Liver (tissue), 3 donors: ENCODE data around the gene COL4A3.

ENCODE experiments used
- CTCF ChIP-seq: fragments of 150-350 bp; IDR thresholded peaks from 2 replicates; pipeline ENCODE4 v1.5.1; 2017; ENCODE audit warnings: improper control_type of control experiment, low read depth, low read length; ENCODE audit not compliant: missing input control
- EGR1 ChIP-seq, 2 donors: IDR thresholded peaks; 2 replicates each; pipeline ENCODE4 v1.6.1; 2016 to 2018; ENCODE audit warnings: antibody characterized with exemption in 2 of 2, low read depth in 2 of 2
- GABPA ChIP-seq, 2 donors: IDR thresholded peaks in 1 of 2; conservative IDR thresholded peaks in 1 of 2; 2 replicates each; pipeline ENCODE4 v1.6.1; 2016; ENCODE audit warnings: antibody characterized with exemption in 2 of 2, mild to moderate bottlenecking in 1 of 2, moderate library complexity in 1 of 2
- JUND ChIP-seq, 2 donors: IDR thresholded peaks; 2 replicates each; pipeline ENCODE4 v1.6.1; 2016; ENCODE audit warnings: antibody characterized with exemption in 2 of 2
- MAX ChIP-seq: IDR thresholded peaks from 2 replicates; pipeline ENCODE4 v1.6.1; 2016; ENCODE audit warnings: antibody characterized with exemption
- NR2F2 ChIP-seq: IDR thresholded peaks from 2 replicates; pipeline ENCODE4 v1.6.1; 2016; ENCODE audit warnings: antibody characterized with exemption
- RXRA ChIP-seq, 2 donors: IDR thresholded peaks; 2 replicates each; pipeline ENCODE4 v1.6.1; 2017 to 2018; ENCODE audit warnings: antibody characterized with exemption in 2 of 2, mild to moderate bottlenecking in 1 of 2
- SP1 ChIP-seq: IDR thresholded peaks from 2 replicates; pipeline ENCODE4 v1.6.1; 2018; ENCODE audit warnings: antibody characterized with exemption, mild to moderate bottlenecking
- TAF1 ChIP-seq: conservative IDR thresholded peaks from 2 replicates; pipeline ENCODE4 v1.6.1; 2016; ENCODE audit warnings: antibody characterized with exemption, mild to moderate bottlenecking
- YY1 ChIP-seq: IDR thresholded peaks from 2 replicates; pipeline ENCODE4 v1.6.1; 2016; ENCODE audit warnings: antibody characterized with exemption, mild to moderate bottlenecking
- ZBTB33 ChIP-seq: IDR thresholded peaks from 2 replicates; pipeline ENCODE4 v1.6.1; 2016; ENCODE audit warnings: antibody characterized with exemption
- TF ChIP-seq, protein P1 (sequence below): IDR thresholded peaks from 2 replicates; pipeline ENCODE4 v1.6.1; 2016; ENCODE audit warnings: antibody characterized with exemption
- donor health status: healthy.
- donor health status: healthy.

DNA sequence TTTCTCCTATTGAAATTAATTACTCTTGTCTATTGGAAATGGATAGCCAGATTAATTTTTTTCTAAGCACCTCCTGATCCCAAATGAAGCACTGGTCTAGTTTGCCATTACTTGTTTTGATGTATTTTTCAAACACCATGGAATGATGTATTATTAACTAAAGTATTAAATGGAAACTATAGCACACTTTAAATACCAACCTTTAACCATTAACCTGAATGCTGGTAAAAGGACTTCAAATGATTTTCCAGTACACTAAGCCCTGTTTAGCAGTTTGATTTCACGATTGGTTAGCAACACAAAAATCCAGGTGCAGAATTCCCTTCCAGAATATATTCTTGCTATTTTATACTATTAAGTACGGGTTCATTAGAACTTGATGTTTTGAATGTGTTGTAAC lies 37.3 kb downstream of the COL4A3 start:
- TF ChIP-seq TAF1 (no peak), CTCF (no peak), NR2F2 (no peak), SP1 (no peak), JUND (IDR thresholded peaks at IDR 0.05) (no peak), GABPA (IDR thresholded peaks at IDR 0.05 in 1 of 2, conservative IDR thresholded peaks at IDR 0.05 in 1 of 2) (no peak), ZBTB33 (no peak), EGR1 (IDR thresholded peaks at IDR 0.05; ENCODE audit: low read depth in 2 of 2) (no peak), RXRA (IDR thresholded peaks at IDR 0.05) (no peak), YY1 (no peak), MAX (no peak)
- TF ChIP-seq, protein P1, sequence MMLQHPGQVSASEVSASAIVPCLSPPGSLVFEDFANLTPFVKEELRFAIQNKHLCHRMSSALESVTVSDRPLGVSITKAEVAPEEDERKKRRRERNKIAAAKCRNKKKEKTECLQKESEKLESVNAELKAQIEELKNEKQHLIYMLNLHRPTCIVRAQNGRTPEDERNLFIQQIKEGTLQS, result no peak
